Body of pancreas (tissue), 4 donors: ENCODE data around the gene C16orf74.

Source experiments
- POLR2A ChIP-seq, 3 donors: fragments of 450-650 bp; IDR thresholded peaks; one replicate each; pipeline ENCODE4 v1.6.1; 2016; ENCODE audit warnings: antibody characterized with exemption in 3 of 3, mild to moderate bottlenecking in 2 of 3
- TF ChIP-seq, protein P1 (sequence below), 7 experiments: fragments of 450-650 bp in 4 of 7; fragments of 200-600 bp in 3 of 7; sonication (generic) in 3 of 7; IDR thresholded peaks; one replicate each; pipeline ENCODE4 v1.5.1; 2016 to 2019; ENCODE audit warnings: antibody characterized with exemption in 7 of 7

DNA sequence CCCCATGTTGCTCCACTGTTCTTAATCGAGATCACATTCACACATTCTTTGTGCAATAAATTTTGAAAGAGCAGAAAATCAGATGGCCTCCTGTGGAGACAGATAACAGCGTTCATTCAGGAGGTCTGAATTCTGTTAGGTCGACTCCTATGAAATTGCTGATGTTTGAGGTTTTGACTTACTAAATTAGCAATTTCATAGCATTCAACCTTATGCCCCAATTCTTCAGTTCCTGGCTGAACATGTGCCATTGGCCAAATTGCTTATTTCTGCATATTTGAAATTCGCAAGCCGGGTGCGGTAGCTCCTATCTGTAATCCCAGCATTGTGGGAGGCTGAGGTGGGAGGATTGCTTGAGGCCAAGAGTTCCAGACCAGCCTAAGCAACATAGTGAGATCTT is 22.1 kb upstream of the C16orf74 start:
- TF ChIP-seq, protein P1, sequence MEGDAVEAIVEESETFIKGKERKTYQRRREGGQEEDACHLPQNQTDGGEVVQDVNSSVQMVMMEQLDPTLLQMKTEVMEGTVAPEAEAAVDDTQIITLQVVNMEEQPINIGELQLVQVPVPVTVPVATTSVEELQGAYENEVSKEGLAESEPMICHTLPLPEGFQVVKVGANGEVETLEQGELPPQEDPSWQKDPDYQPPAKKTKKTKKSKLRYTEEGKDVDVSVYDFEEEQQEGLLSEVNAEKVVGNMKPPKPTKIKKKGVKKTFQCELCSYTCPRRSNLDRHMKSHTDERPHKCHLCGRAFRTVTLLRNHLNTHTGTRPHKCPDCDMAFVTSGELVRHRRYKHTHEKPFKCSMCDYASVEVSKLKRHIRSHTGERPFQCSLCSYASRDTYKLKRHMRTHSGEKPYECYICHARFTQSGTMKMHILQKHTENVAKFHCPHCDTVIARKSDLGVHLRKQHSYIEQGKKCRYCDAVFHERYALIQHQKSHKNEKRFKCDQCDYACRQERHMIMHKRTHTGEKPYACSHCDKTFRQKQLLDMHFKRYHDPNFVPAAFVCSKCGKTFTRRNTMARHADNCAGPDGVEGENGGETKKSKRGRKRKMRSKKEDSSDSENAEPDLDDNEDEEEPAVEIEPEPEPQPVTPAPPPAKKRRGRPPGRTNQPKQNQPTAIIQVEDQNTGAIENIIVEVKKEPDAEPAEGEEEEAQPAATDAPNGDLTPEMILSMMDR (IDR thresholded peaks at IDR 0.05) = no peak
- no peak for TF ChIP-seq POLR2A (IDR thresholded peaks at IDR 0.05)
